Osteoblast (primary cell): Measurements from ENCODE around the gene CPA1. TPM values are rescaled to one million over a fixed set of nuclear protein-coding genes. Genes with fewer than 3 reads are reported as not detected.

Experiments
- DNase-seq: peaks from one replicate; pipeline ENCODE4 v3.0.0; 2011; ENCODE audit warnings: low spot score, mixed read lengths; ENCODE audit not compliant: insufficient read length; ENCODE audit errors: missing footprints
- H2AFZ ChIP-seq: 2 replicates; pipeline ENCODE4 v1.6.0; 2011; ENCODE audit warnings: mild to moderate bottlenecking, low read length
- H3K27ac ChIP-seq: 2 replicates; pipeline ENCODE4 v1.5.1; 2011; ENCODE audit warnings: mild to moderate bottlenecking, low read depth, low read length, moderate library complexity
- H3K27me3 ChIP-seq: 2 replicates; pipeline ENCODE4 v1.6.0; 2012; ENCODE audit warnings: mild to moderate bottlenecking, control low read depth, inconsistent platforms, low read length, moderate library complexity; ENCODE audit not compliant: insufficient read depth
- H3K36me3 ChIP-seq: 2 replicates; pipeline ENCODE4 v1.5.1; 2011; ENCODE audit warnings: mild to moderate bottlenecking, low read length, control low read depth, moderate library complexity; ENCODE audit not compliant: insufficient read depth
- H3K4me1 ChIP-seq: 2 replicates; pipeline ENCODE4 v1.5.1; 2011; ENCODE audit warnings: mild to moderate bottlenecking, low read length, control low read depth, moderate library complexity; ENCODE audit not compliant: insufficient read depth
- H3K4me2 ChIP-seq: 2 replicates; pipeline ENCODE4 v1.6.0; 2011; ENCODE audit warnings: mild to moderate bottlenecking, low read length; ENCODE audit not compliant: insufficient read depth
- H3K4me3 ChIP-seq: fragments of 200-600 bp; sonication (generic); 3 replicates; pipeline ENCODE4 v1.5.1; 2012; ENCODE audit warnings: mild to moderate bottlenecking, low read length, inconsistent platforms; ENCODE audit not compliant: insufficient read depth
- H3K79me2 ChIP-seq: 2 replicates; pipeline ENCODE4 v1.6.0; 2012; ENCODE audit warnings: mild to moderate bottlenecking, low read length, control low read depth, inconsistent platforms; ENCODE audit not compliant: insufficient read depth
- H3K9me3 ChIP-seq: 2 replicates; pipeline ENCODE4 v1.5.1; 2011; ENCODE audit warnings: low read depth, low read length, control low read depth
- H4K20me1 ChIP-seq: 2 replicates; pipeline ENCODE4 v1.6.0; 2012; ENCODE audit warnings: mild to moderate bottlenecking, low read length, control low read depth; ENCODE audit not compliant: insufficient read depth
- CTCF ChIP-seq: IDR thresholded peaks from 2 replicates; pipeline ENCODE4 v1.5.1; 2011; ENCODE audit warnings: mild to moderate bottlenecking, low read depth, low read length, moderate library complexity; ENCODE audit errors: extremely low read depth
- total RNA-seq: library from RNA; depleted of rRNA; stranded (reverse); fragments of >200 nt; gene quantifications from 2 replicates; pipeline ENCODE4 v1.2.3, GENCODE V29; 2012

CPA1 gene
- total RNA-seq, 1 donor = 1.1 TPM

DNA sequence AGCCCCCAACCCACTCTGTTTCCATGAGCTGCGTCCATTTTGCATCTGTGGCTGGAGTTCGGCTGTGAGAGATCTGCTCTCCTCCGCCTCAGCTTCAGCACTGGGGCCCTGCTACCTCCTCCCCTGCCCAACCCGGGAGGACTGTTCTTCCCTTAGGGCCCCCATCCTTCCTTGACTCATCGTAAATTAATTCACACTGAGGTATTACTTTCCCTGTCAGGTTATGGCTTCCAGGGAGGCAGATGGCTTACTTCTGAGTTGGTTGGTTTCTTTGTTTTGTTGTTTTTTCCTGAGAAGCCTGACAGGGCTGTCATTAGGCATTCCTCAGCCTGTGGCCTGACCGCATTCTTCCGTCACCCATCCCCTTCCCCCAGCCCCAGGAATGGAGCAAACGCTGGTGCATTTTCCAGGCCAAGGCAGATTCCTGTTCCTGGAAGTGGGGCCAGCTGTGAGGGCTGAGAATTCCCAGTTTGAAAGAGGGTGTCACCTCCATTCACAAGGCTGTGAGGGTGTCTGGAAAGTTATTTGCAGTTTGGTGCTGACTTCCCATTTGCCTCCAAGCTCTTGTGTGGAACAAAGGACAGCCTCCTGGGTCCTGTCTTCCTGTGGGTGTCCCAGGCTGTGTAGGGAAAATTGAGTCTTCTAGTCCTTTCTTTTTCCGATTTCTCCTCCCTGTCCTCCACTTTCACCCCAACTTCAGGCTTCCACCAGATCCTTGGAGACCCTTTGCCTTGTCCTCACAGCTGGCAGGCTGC, 24.0 kb upstream of the CPA1 start:
- H3K27me3 ChIP-seq = no peaks in the 10 kb centered on the region
- DNase-seq = peak; percentile 94
- no peaks in the 10 kb centered on the region for H3K36me3 ChIP-seq
- H3K27ac ChIP-seq = peak overlapping the region; percentile 98
- H3K4me1 ChIP-seq = peaks cover 33% of the 10 kb centered on the region
- H3K9me3 ChIP-seq = peaks cover 6% of the 10 kb centered on the region
- peak overlapping the region; percentile 64 for H2AFZ ChIP-seq
- H3K79me2 ChIP-seq = no peaks in the 10 kb centered on the region
- H3K4me2 ChIP-seq = peak overlapping the region; percentile 64
- TF ChIP-seq CTCF = no peak
- H4K20me1 ChIP-seq = no peaks in the 10 kb centered on the region
- peak overlapping the region; percentile 36 for H3K4me3 ChIP-seq

- Histone ChIP-seq H3K9me3 (peaks cover 6% of the 10 kb centered on the region), H2AFZ (peak overlapping the region; percentile 36), H3K36me3 (no peaks in the 10 kb centered on the region), H3K4me2 (peak overlapping the region; percentile 64), H3K27ac (peak overlapping the region; percentile 98), H3K4me1 (peaks cover 33% of the 10 kb centered on the region), H3K4me3 (peak overlapping the region; percentile 36), H3K27me3 (no peaks in the 10 kb centered on the region), H4K20me1 (no peaks in the 10 kb centered on the region), H3K79me2 (no peaks in the 10 kb centered on the region)
- DNase-seq = peak; percentile 62
- TF ChIP-seq CTCF = no peak
These were observed 23.2 kb upstream of the CPA1 start for GRCh38 chr7:130356876-130357611.

GRCh38 chr7:130358471-130358870, 21.8 kb upstream of the CPA1 start:
- H3K4me2 ChIP-seq = no peak overlapping the region
- H4K20me1 ChIP-seq = no peaks in the 10 kb centered on the region
- no peak overlapping the region for H3K4me3 ChIP-seq
- peaks cover 27% of the 10 kb centered on the region for H3K4me1 ChIP-seq
- H3K27me3 ChIP-seq = no peaks in the 10 kb centered on the region
- no peak overlapping the region for H3K27ac ChIP-seq
- TF ChIP-seq CTCF = no peak
- no peak overlapping the region for H2AFZ ChIP-seq
- H3K36me3 ChIP-seq = no peaks in the 10 kb centered on the region
- no peaks in the 10 kb centered on the region for H3K79me2 ChIP-seq
- DNase-seq = no peak
- peaks cover 6% of the 10 kb centered on the region for H3K9me3 ChIP-seq

DNA sequence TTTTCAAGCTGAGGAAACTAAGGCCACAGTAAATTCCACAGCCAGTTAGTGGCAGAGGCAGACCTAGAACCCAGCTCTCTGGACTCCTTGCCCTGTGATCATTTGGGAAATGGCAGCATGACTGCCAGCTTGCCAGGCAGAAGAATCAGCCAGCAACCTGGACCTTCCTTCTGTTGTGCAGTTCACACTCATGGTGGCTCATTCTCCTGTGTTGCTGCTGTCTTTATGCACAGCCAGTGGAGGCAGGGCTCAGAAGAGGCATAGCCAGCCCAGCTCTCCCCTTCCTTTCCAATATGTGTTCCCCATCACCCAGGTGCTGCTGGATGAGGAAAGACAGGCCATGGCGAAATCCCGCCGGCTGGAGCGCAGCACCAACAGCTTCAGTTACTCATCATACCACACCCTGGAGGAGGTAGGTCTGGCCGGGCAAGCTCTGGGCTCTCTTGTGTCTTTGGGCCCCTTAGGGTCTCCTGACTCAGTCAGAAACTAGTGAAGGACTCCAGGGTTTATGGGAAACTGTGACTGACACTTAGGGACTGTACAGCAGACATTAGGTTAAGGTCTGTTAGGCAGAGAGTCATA, 20.9 kb upstream of the CPA1 start:
- H3K9me3 ChIP-seq = peaks cover 6% of the 10 kb centered on the region
- no peak overlapping the region for H3K27ac ChIP-seq
- H3K79me2 ChIP-seq = no peaks in the 10 kb centered on the region
- no peaks in the 10 kb centered on the region for H3K36me3 ChIP-seq
- H3K4me3 ChIP-seq = no peak overlapping the region
- H2AFZ ChIP-seq = no peak overlapping the region
- peaks cover 32% of the 10 kb centered on the region for H3K4me1 ChIP-seq
- H3K4me2 ChIP-seq = no peak overlapping the region
- DNase-seq = no peak
- H3K27me3 ChIP-seq = no peaks in the 10 kb centered on the region
- no peak for TF ChIP-seq CTCF
- no peaks in the 10 kb centered on the region for H4K20me1 ChIP-seq
